Fibroblast of skin of left biceps (primary cell): ENCODE data around the gene AGXT.

Experiments used
- DNase-seq, 2 experiments: peaks; one replicate each; pipeline ENCODE4 v3.0.0-alpha.2; 2013; ENCODE audit warnings: low read depth in 2 of 2

Gene AGXT

GRCh38 chr2:240914645-240915525 is 46.3 kb downstream of the AGXT start:
- no peak for DNase-seq

GRCh38 chr2:240915526-240916341 is 47.1 kb downstream of the AGXT start:
- no peak for DNase-seq

GRCh38 chr2:240916571-240917008 is 48.0 kb downstream of the AGXT start:
- DNase-seq: peak; percentile 80

DNA sequence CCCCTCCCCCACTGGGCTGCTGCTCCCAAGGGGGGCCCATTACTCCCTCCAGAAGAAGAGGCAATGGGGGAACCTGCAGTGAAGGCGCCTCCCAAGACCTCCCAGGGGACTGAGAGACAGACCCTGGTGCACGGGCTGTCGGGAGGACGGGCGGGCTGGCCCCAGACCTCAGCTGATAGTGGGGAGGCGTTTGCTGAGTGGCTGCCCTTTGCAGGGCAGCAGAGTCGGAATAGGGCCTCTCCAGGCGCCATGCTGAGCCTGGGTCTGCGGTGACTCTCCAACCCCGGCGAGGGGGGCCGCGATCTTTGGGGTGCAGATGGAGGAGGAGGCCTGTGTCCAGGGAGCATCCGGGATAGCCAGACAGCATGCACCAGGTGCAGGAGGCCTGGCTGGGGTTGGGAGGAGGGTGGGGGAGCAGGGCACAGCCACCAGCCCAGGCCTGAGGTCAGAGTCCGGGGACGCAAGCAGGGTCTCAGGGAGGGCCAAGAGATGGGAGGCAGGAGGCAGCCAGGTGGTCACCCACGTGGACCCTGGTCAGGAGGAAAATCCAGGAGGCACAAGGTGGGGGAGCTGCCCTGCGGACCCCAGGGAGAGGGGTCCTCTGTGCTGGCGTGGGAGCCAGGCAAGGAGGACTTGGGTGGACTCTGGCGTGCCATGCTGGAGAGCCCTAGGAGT is 48.5 kb downstream of the AGXT start:
- DNase-seq: no peak

- DNase-seq: no peak
Measured at GRCh38 chr2:240917684-240918257, 49.1 kb downstream of the AGXT start.

GRCh38 chr2:240918258-240919091 is 49.9 kb downstream of the AGXT start:
- DNase-seq: no peak

- DNase-seq: no peak
Measured at GRCh38 chr2:240919161-240919781, 50.6 kb downstream of the AGXT start.

DNA sequence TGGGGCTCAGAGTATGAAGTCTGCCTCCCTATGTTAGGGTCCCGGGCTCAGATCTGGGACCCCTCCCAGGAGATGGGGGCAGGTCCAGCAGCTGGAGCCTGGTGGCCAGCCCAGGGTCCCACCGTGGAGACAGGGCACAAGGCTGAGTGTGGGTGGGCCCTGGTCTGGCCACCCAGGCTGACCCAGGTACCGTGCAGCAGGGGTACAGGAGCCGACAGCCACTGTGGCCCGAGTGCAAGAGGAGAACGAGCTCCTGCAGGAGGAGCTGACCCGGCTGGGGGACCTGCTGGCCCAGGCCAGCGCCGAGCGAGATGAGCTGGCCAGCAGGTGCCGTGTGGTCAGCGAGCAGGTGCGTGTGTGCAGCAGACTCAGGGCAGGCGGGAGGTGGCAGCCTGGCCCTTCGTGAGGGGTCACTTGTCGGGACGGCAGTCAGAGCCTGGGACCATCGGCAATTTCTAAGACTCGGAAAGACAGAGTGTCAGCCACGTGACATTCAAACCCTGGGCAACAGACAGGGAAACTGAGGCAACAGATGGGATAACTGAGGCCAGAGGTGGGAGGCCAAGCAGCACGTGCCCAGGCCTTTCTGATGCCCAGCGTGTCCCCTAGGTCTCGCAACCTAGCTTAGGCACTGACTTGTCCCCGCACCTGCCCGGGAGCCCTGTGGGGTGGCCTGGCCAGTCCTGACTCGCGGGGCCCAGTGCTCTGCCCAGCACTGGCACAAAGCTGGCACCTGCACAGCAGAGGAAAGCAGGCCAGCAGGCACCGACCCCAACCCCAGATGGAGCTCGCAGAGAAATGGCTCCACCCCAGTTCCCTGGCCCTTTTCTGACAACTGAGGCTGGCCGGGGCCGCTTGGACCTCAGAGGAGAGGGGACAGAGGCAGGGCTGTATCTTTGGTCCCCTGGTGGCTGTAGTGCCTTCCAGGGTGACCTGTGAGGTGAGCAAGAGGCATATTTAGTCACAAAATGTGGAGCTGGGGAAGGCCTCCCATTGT is 51.5 kb downstream of the AGXT start:
- DNase-seq: no peak

GRCh38 chr2:240920783-240921231 is 52.2 kb downstream of the AGXT start:
- DNase-seq: no peak

DNA sequence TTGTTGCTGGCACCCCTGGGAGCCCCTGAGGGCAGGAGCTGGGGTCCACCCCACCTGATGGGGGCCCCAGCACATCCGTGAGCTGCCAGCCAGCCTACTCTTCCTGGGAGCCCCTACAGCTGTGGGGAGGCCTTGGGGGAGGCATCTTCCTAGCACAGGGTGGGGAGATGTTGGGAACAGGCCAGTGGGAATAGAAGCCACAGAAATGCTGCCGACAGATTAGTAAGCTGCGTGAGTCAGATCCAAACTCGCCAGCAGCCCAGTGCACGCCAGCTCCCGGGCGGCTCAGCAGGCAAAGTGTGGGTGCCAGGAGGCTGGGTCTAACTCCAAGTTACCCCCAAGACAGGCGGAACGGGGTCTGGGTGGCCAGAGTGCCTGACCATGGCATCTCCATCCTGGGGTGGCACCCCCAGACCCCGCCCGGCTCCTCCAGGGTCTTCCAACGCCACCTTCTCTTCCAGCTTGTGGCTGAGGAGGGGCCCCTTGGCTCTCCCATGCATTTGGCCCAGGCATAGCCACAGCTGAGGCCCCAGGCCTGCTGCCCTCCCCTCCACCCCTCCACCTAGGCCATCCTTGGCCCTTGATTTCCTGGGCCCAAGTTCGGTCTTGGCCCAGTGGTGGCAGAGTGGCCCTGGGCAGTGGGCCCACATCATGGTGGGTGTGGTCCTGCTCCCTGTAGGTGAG is 52.8 kb downstream of the AGXT start:
- DNase-seq: peak; percentile 87 to 90

GRCh38 chr2:240921995-240922244 is 53.3 kb downstream of the AGXT start:
- DNase-seq: no peak

- no peak for DNase-seq
Measured at GRCh38 chr2:240922245-240922981, 53.8 kb downstream of the AGXT start.

- no peak for DNase-seq
Measured at GRCh38 chr2:240922982-240923537, 54.4 kb downstream of the AGXT start.

GRCh38 chr2:240925191-240925567 is 56.6 kb downstream of the AGXT start:
- no peak for DNase-seq

GRCh38 chr2:240925568-240926515 is 57.2 kb downstream of the AGXT start:
- DNase-seq: no peak

DNA sequence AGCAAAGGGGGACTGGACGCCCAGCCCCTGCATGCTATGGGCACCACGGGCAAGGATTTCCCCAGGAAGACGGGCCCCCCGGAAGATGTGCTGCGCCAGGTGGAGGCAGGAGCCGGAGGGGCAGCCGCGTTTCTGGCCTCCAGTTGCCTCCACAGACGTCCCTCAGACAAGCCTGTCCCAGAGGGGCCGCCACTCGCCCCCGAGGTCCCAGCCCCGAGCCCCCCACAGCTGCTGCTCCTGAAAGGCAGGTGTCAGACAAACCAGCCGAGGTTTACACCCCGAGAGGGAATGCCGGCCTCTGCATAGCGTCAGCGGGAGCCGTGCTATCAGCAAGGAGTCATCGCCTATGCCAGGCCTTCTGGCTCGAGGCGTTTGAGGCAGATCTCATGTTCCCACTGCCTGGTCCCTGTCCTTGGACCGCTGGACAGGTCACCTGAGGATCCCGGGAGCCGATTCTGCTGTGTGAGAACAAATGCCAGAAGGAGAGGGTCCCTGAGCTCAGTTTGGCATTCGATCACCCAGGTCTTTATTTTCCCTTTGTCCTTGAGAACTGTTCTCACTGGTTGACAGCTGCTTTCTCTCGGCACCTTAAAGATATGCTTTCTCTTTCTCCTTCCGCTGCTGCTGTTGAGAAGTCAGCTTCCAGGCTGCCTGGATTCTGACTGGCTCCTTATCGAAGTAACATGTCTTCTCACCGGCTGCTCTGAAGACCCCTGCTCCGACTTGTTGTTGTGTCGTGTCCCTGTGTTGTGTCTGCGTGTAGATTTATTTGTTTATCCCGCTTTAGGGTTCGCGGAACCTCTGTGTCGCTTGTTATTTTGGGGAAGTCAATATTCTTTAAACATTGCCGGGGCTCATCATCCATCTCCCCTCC is 58.1 kb downstream of the AGXT start:
- no peak for DNase-seq
